Measurements from ENCODE around the gene NPR1.
"Not testable (repeated sequence)": the region's sequence is repeated elsewhere in the genome, so short reads cannot be mapped to it uniquely, and the experiment has no call there.

Gene NPR1

GRCh38 chr1:153649863-153650235 is 28.6 kb upstream of the NPR1 start:
- DNase-seq, result no peak

- no peak for DNase-seq
Observed at GRCh38 chr1:153651771-153652170, 26.7 kb upstream of the NPR1 start.

- no peak for DNase-seq
Observed at GRCh38 chr1:153652805-153653500, 25.5 kb upstream of the NPR1 start.

- no peak for DNase-seq
Observed at GRCh38 chr1:153655333-153655732, 23.2 kb upstream of the NPR1 start.

GRCh38 chr1:153658400-153659174 is 19.9 kb upstream of the NPR1 start, which contains the start of gene SNAPIN:
TSS of gene SNAPIN (plus strand) at chr1:153658703. CDS start at chr1:153658744, 41 bp downstream.
- DNase-seq, result peak; percentile 86

- DNase-seq, result no peak
Observed at GRCh38 chr1:153659175-153659534, 19.3 kb upstream of the NPR1 start.

GRCh38 chr1:153659656-153660055 is 18.8 kb upstream of the NPR1 start:
- DNase-seq, result no peak

- DNase-seq, result no peak
Observed at GRCh38 chr1:153661111-153661708, 17.3 kb upstream of the NPR1 start.

- no peak for DNase-seq
Observed at GRCh38 chr1:153662269-153662668, 16.2 kb upstream of the NPR1 start.

- no peak for DNase-seq
Observed at GRCh38 chr1:153663211-153663610, 15.3 kb upstream of the NPR1 start.

- no peak for DNase-seq
Observed at GRCh38 chr1:153667439-153667838, 11.0 kb upstream of the NPR1 start.

GRCh38 chr1:153668672-153669071 is 9.8 kb upstream of the NPR1 start:
- DNase-seq, result not testable (repeated sequence)

- no peak for DNase-seq
Observed at GRCh38 chr1:153669606-153670005, 8.9 kb upstream of the NPR1 start.

- no peak for DNase-seq
Observed at GRCh38 chr1:153670257-153670858, 8.1 kb upstream of the NPR1 start.

- DNase-seq, result peak; percentile 97
Observed at GRCh38 chr1:153670859-153671627, 7.4 kb upstream of the NPR1 start, which contains the start of gene ILF2. TSS of gene ILF2 (minus strand) at chr1:153670993. CDS start at chr1:153670922, 71 bp downstream.

- DNase-seq, result not testable (repeated sequence)
Observed at GRCh38 chr1:153671628-153672353, 6.7 kb upstream of the NPR1 start.

GRCh38 chr1:153673511-153673910 is 5.0 kb upstream of the NPR1 start:
- no peak for DNase-seq

GRCh38 chr1:153677718-153678518 is 570 bp upstream of the NPR1 start:
- DNase-seq, result peak; percentile 21

- DNase-seq, result no peak
Observed at GRCh38 chr1:153679337-153680119, 1.0 kb downstream of the NPR1 start.

- DNase-seq, result no peak
Observed at GRCh38 chr1:153680120-153680403, 1.6 kb downstream of the NPR1 start.

Measured in effector CD4-positive, alpha-beta T cell (primary cell).